Measurements from ENCODE around the gene CLEC11A.

Gene CLEC11A

GRCh38 chr19:50720181-50720920, 2.8 kb upstream of the CLEC11A start:
- Histone ChIP-seq H4K20me1 (ENCODE audit: insufficient read depth, low read length) (no peaks in the 10 kb centered on the region), H3K4me1 (ENCODE audit: low read length) (no peaks in the 10 kb centered on the region), H2AFZ (ENCODE audit: low read depth, low read length) (no peak overlapping the region), H3K27me3 (ENCODE audit: low read depth, low read length) (peaks cover under 1% of the 10 kb centered on the region; the same call in 1 of the 2 replicates), H3K4me2 (ENCODE audit: low read length) (no peak overlapping the region), H3K27ac (ENCODE audit: low read length) (no peak overlapping the region), H3K4me3 (ENCODE audit: low read length) (no peak overlapping the region), H3K36me3 (replicated peaks; ENCODE audit: low read depth, low read length) (no peaks in the 10 kb centered on the region), H3K9ac (ENCODE audit: low read length) (no peak overlapping the region), H3K9me3 (ENCODE audit: insufficient read depth, low read length) (no peaks in the 10 kb centered on the region), H3K79me2 (ENCODE audit: low read length) (no peaks in the 10 kb centered on the region)
- TF ChIP-seq, protein P1, sequence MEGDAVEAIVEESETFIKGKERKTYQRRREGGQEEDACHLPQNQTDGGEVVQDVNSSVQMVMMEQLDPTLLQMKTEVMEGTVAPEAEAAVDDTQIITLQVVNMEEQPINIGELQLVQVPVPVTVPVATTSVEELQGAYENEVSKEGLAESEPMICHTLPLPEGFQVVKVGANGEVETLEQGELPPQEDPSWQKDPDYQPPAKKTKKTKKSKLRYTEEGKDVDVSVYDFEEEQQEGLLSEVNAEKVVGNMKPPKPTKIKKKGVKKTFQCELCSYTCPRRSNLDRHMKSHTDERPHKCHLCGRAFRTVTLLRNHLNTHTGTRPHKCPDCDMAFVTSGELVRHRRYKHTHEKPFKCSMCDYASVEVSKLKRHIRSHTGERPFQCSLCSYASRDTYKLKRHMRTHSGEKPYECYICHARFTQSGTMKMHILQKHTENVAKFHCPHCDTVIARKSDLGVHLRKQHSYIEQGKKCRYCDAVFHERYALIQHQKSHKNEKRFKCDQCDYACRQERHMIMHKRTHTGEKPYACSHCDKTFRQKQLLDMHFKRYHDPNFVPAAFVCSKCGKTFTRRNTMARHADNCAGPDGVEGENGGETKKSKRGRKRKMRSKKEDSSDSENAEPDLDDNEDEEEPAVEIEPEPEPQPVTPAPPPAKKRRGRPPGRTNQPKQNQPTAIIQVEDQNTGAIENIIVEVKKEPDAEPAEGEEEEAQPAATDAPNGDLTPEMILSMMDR (IDR thresholded peaks at IDR 0.05; ENCODE audit: low read depth, low read length) = no peak
- TF ChIP-seq EZH2phosphoT487 (IDR thresholded peaks at IDR 0.05; ENCODE audit: low read depth) = no peak

DNA sequence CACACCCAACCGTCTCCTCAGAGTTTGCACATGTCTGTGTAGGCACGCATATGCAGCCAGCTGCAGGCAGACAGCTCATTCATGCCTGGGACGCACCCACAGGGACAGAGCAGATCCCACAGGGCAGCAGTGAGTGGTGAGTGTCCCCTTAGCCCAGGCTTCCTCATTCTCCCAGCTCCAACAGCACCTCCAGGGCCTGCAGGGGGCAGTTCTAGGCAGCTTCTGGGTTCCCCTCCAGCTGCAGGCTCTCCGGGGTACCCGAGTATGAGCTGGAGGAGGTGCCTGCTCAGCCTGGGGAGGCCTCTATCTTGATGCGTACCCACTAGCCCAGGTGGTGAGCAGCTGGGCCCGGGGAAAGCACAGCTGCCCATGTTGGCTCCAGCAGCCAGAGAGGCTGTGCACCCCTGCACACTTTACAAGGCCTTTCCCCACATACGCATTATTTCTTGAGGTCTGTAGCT, 2.2 kb upstream of the CLEC11A start:
- Histone ChIP-seq H3K9me3 (ENCODE audit: insufficient read depth, low read length) (no peaks in the 10 kb centered on the region), H2AFZ (ENCODE audit: low read depth, low read length) (no peak overlapping the region), H4K20me1 (ENCODE audit: insufficient read depth, low read length) (no peaks in the 10 kb centered on the region), H3K36me3 (replicated peaks; ENCODE audit: low read depth, low read length) (no peaks in the 10 kb centered on the region), H3K4me1 (ENCODE audit: low read length) (no peaks in the 10 kb centered on the region), H3K4me3 (ENCODE audit: low read length) (no peak overlapping the region), H3K27ac (ENCODE audit: low read length) (no peak overlapping the region), H3K4me2 (ENCODE audit: low read length) (no peak overlapping the region), H3K9ac (ENCODE audit: low read length) (no peak overlapping the region), H3K27me3 (ENCODE audit: low read depth, low read length) (no peaks in the 10 kb centered on the region; the same call in 1 of the 2 replicates), H3K79me2 (ENCODE audit: low read length) (no peaks in the 10 kb centered on the region)
- TF ChIP-seq, protein P1 (IDR thresholded peaks at IDR 0.05; ENCODE audit: low read depth, low read length) = 0 out of 2 replicates have a peak, but pooled peaks have one; percentile 6
- no peak for TF ChIP-seq EZH2phosphoT487 (IDR thresholded peaks at IDR 0.05; ENCODE audit: low read depth)

DNA sequence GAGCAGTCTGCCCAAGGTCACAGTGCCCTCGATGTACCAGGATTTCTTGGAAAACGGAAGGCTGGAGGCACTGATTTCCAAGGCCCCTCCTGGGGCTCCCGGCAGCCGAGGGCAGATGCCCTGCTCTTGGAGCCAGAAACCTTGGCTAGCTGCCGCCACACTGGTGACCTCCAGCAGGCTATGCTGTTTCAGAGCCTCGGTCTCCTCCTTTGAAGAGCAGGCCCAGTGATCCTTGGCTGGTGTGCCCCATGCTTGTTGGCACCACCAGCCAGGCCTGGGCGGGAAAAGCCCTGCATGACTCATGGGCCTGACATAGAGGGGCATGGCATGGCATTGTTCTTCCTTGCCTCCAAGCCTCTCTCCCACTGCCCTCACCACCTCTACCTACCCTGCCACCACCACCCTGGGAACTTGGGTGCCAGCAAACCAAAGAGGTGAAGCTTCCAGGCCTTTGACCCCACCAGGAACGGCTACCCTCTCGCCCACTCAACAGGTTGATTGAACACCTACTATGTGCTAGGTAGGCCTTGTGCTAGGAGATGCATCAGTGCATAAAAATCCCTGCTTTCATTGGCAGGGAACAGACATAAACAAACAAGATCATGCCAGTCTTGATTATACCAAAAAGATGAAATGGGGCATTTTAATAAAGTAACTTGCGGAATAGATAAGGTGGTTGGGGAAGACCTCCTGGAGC, 1.6 kb upstream of the CLEC11A start:
- H3K27me3 ChIP-seq (ENCODE audit: low read depth, low read length) = no peaks in the 10 kb centered on the region; the same call in 1 of the 2 replicates
- H3K4me3 ChIP-seq (ENCODE audit: low read length) = no peak overlapping the region
- no peaks in the 10 kb centered on the region for H3K4me1 ChIP-seq (ENCODE audit: low read length)
- H3K4me2 ChIP-seq (ENCODE audit: low read length) = no peak overlapping the region
- H2AFZ ChIP-seq (ENCODE audit: low read depth, low read length) = 0 out of 2 replicates have a peak overlapping the region, but pooled peaks have one; percentile 4
- no peaks in the 10 kb centered on the region for H3K79me2 ChIP-seq (ENCODE audit: low read length)
- H4K20me1 ChIP-seq (ENCODE audit: insufficient read depth, low read length) = no peaks in the 10 kb centered on the region
- H3K9me3 ChIP-seq (ENCODE audit: insufficient read depth, low read length) = no peaks in the 10 kb centered on the region
- no peak overlapping the region for H3K27ac ChIP-seq (ENCODE audit: low read length)
- no peak for TF ChIP-seq EZH2phosphoT487 (IDR thresholded peaks at IDR 0.05; ENCODE audit: low read depth)
- TF ChIP-seq, protein P1 (IDR thresholded peaks at IDR 0.05; ENCODE audit: low read depth, low read length) = no peak
- H3K36me3 ChIP-seq (replicated peaks; ENCODE audit: low read depth, low read length) = no peaks in the 10 kb centered on the region
- H3K9ac ChIP-seq (ENCODE audit: low read length) = no peak overlapping the region

Data from OCI-LY3 (cell line).